Measurements from ENCODE around the gene ZNF91.

GRCh38 chr19:23351806-23352205 lies 43.5 kb downstream of the ZNF91 start:
- no peak for TF ChIP-seq CBX3 (IDR thresholded peaks at IDR 0.05; ENCODE audit: borderline replicate concordance, low read depth)
- TF ChIP-seq POLR2A (IDR thresholded peaks at IDR 0.05; ENCODE audit: low read depth, low read length): no peak
- no peak for TF ChIP-seq EZH2 (IDR thresholded peaks at IDR 0.05; ENCODE audit: borderline replicate concordance, control insufficient read depth, low read depth, low read length)
- TF ChIP-seq POLR2AphosphoS5 (IDR thresholded peaks at IDR 0.05; ENCODE audit: low read length): no peak
- TF ChIP-seq ATF2 (IDR thresholded peaks at IDR 0.05; ENCODE audit: low read length): no peak
- TF ChIP-seq EED (IDR thresholded peaks at IDR 0.05; ENCODE audit: low read depth): no peak
